T-helper 1 cell (primary cell): ENCODE results near the gene SPATA46.

Experiments used
- DNase-seq, 5 donors: peaks; one replicate each; pipeline ENCODE4 v3.0.0-alpha.2; 2012 to 2020

SPATA46 gene

GRCh38 chr1:162390396-162391185 lies 13.9 kb upstream of the SPATA46 start:
- no peak for DNase-seq

- no peak for DNase-seq
Measured at GRCh38 chr1:162389971-162390370, 13.3 kb upstream of the SPATA46 start.

- no peak for DNase-seq
Measured at GRCh38 chr1:162389021-162389818, 12.6 kb upstream of the SPATA46 start.

- DNase-seq: no peak
Measured at GRCh38 chr1:162388615-162389014, 12.0 kb upstream of the SPATA46 start.

- no peak for DNase-seq
Measured at GRCh38 chr1:162388083-162388594, 11.5 kb upstream of the SPATA46 start.

GRCh38 chr1:162387226-162388082 lies 10.8 kb upstream of the SPATA46 start:
- DNase-seq: no peak

GRCh38 chr1:162386292-162387225 lies 9.9 kb upstream of the SPATA46 start:
- no peak for DNase-seq

GRCh38 chr1:162385702-162386101 lies 9.0 kb upstream of the SPATA46 start:
- DNase-seq: no peak

GRCh38 chr1:162385280-162385623 lies 8.6 kb upstream of the SPATA46 start:
- DNase-seq: no peak

GRCh38 chr1:162384601-162385279 lies 8.1 kb upstream of the SPATA46 start:
- no peak for DNase-seq

- no peak for DNase-seq
Measured at GRCh38 chr1:162384116-162384515, 7.5 kb upstream of the SPATA46 start.

GRCh38 chr1:162383516-162383915 lies 6.9 kb upstream of the SPATA46 start:
- no peak for DNase-seq

GRCh38 chr1:162383091-162383490 lies 6.4 kb upstream of the SPATA46 start:
- DNase-seq: no peak

GRCh38 chr1:162381941-162382750 lies 5.5 kb upstream of the SPATA46 start:
- no peak for DNase-seq

- DNase-seq: no peak
Measured at GRCh38 chr1:162381383-162381782, 4.7 kb upstream of the SPATA46 start, which contains the start of gene C1orf226. Gene C1orf226 (plus strand): TSS chr1:162381728. CDS start chr1:162381902, 174 bp downstream.

GRCh38 chr1:162380061-162380846 lies 3.6 kb upstream of the SPATA46 start:
- DNase-seq: no peak

- no peak for DNase-seq
Measured at GRCh38 chr1:162375463-162375862, 1.2 kb downstream of the SPATA46 start.

- DNase-seq: no peak
Measured at GRCh38 chr1:162374406-162374805, 2.2 kb downstream of the SPATA46 start.

- no peak for DNase-seq
Measured at GRCh38 chr1:162373541-162374260, 3.0 kb downstream of the SPATA46 start.
